Measurements from ENCODE around the gene GDAP1L1. TPM values are rescaled to one million over a fixed set of nuclear protein-coding genes. Genes with fewer than 3 reads are reported as not detected.
"Not testable (repeated sequence)": the region's sequence is repeated elsewhere in the genome, so short reads cannot be mapped to it uniquely, and the experiment has no call there.

GDAP1L1 gene
- total and polyA plus RNA-seq, 8 donors = 0.12 to 3.6 (median 0.40) TPM; not detected in 2

GRCh38 chr20:44235702-44236101 is 11.4 kb upstream of the GDAP1L1 start:
- H3K4me3 ChIP-seq = no peak overlapping the region
- H3K27me3 ChIP-seq = no peaks in the 10 kb centered on the region
- FAIRE-seq = no peak
- no peaks in the 10 kb centered on the region for H3K9me3 ChIP-seq
- TF ChIP-seq CTCF (IDR thresholded peaks at IDR 0.05) = no peak
- whole genome bisulfite sequencing, 2 donors = 96 to 97% methylated on average over 2 of the region's 2 CpGs
- DNase-seq = no peak
- H3K4me1 ChIP-seq = no peaks in the 10 kb centered on the region
- H3K36me3 ChIP-seq = no peaks in the 10 kb centered on the region
- intact Hi-C loops (cut with DNase I) = no loop called here
- H3K27ac ChIP-seq = no peak overlapping the region
- ATAC-seq = no peak

- 81 to 91% methylated on average over 2 of the region's 2 CpGs for WGBS, 2 donors
Measured at GRCh38 chr20:44236840-44237239, 10.3 kb upstream of the GDAP1L1 start.

GRCh38 chr20:44241796-44242195 is 5.3 kb upstream of the GDAP1L1 start:
- Histone ChIP-seq H3K9me3 (no peaks in the 10 kb centered on the region), H3K27ac (no peak overlapping the region), H3K27me3 (no peaks in the 10 kb centered on the region), H3K36me3 (no peaks in the 10 kb centered on the region), H3K4me1 (no peaks in the 10 kb centered on the region), H3K4me3 (no peak overlapping the region)
- 95 to 98% methylated on average over 2 of the region's 2 CpGs for WGBS, 2 donors
- intact Hi-C loops (cut with DNase I) = no loop called here
- no peak for TF ChIP-seq CTCF (IDR thresholded peaks at IDR 0.05)
- no peak for ATAC-seq
- no peak for FAIRE-seq
- no peak for DNase-seq

More at GRCh38 chr20:44236840-44237239, 10.3 kb upstream of the GDAP1L1 start:
- H3K27ac ChIP-seq; H3K4me1 ChIP-seq; H3K36me3 ChIP-seq; H3K27me3 ChIP-seq; H3K4me3 ChIP-seq; intact Hi-C loops (cut with DNase I); FAIRE-seq; DNase-seq; H3K9me3 ChIP-seq; ATAC-seq: not testable (repeated sequence)

- intact Hi-C loops (cut with DNase I) = no loop called here
- no peaks in the 10 kb centered on the region for H3K36me3 ChIP-seq
- WGBS, 2 donors = 81 to 84% methylated on average over 4 of the region's 4 CpGs
- TF ChIP-seq CTCF (IDR thresholded peaks at IDR 0.05) = no peak
- no peaks in the 10 kb centered on the region for H3K9me3 ChIP-seq
- H3K27ac ChIP-seq = no peak overlapping the region
- no peaks in the 10 kb centered on the region for H3K4me1 ChIP-seq
- no peaks in the 10 kb centered on the region for H3K27me3 ChIP-seq
- FAIRE-seq (no peak), DNase-seq (no peak), ATAC-seq (no peak)
- no peak overlapping the region for H3K4me3 ChIP-seq
Measured at GRCh38 chr20:44245977-44246376, 1.1 kb upstream of the GDAP1L1 start.

GRCh38 chr20:44247586-44248409 is 690 bp downstream of the GDAP1L1 start:
- Histone ChIP-seq H3K27ac (no peak overlapping the region), H3K36me3 (no peaks in the 10 kb centered on the region), H3K9me3 (no peaks in the 10 kb centered on the region), H3K4me3 (peak overlapping the region in 1 of 4 donors; percentile 27), H3K27me3 (no peaks in the 10 kb centered on the region), H3K4me1 (no peaks in the 10 kb centered on the region)
- FAIRE-seq = no peak
- ATAC-seq = peak in 3 of 4 donors; percentile 48 to 81 (median 56)
- DNase-seq = peak in 1 of 6 donors; percentile 14
- TF ChIP-seq CTCF (IDR thresholded peaks at IDR 0.05) = no peak
- intact Hi-C loops (cut with DNase I) = no loop called here
- 30 to 36% methylated on average over 27 to 31 of the region's 31 CpGs for WGBS, 2 donors
